GM21786 (cell line): Measurements from ENCODE around the gene MAPK8IP2.
"Not testable (repeated sequence)": the region's sequence is repeated elsewhere in the genome, so short reads cannot be mapped to it uniquely, and the experiment has no call there.

Experiments
- ATAC-seq: cut with Tn5 transposase; IDR thresholded peaks from one replicate; pipeline ENCODE4 v1.9.1; 2021; ENCODE audit not compliant: unreplicated experiment

MAPK8IP2 gene

GRCh38 chr22:50612528-50613221, 12.1 kb downstream of the MAPK8IP2 start:
- ATAC-seq, result no peak

- no peak for ATAC-seq
Observed at GRCh38 chr22:50613291-50613981, 12.8 kb downstream of the MAPK8IP2 start.

GRCh38 chr22:50614296-50614695, 13.7 kb downstream of the MAPK8IP2 start:
- ATAC-seq, result not testable (repeated sequence)

- ATAC-seq, result peak; percentile 58
Observed at GRCh38 chr22:50620593-50621355, 20.2 kb downstream of the MAPK8IP2 start.

- peak; percentile 49 for ATAC-seq
Observed at GRCh38 chr22:50621356-50621880, 20.8 kb downstream of the MAPK8IP2 start.

GRCh38 chr22:50621948-50622722, 21.5 kb downstream of the MAPK8IP2 start:
- ATAC-seq, result no peak

- no peak for ATAC-seq
Observed at GRCh38 chr22:50622723-50623327, 22.2 kb downstream of the MAPK8IP2 start.

GRCh38 chr22:50624347-50625130, 23.9 kb downstream of the MAPK8IP2 start:
- ATAC-seq, result no peak

- no peak for ATAC-seq
Observed at GRCh38 chr22:50625131-50625567, 24.6 kb downstream of the MAPK8IP2 start.

- no peak for ATAC-seq
Observed at GRCh38 chr22:50625568-50626313, 25.1 kb downstream of the MAPK8IP2 start.

- no peak for ATAC-seq
Observed at GRCh38 chr22:50626314-50626849, 25.8 kb downstream of the MAPK8IP2 start.

GRCh38 chr22:50626850-50627641, 26.5 kb downstream of the MAPK8IP2 start:
- no peak for ATAC-seq

- peak; percentile 62 for ATAC-seq
Observed at GRCh38 chr22:50627642-50628542, 27.3 kb downstream of the MAPK8IP2 start, which contains the start of gene ARSA. Gene ARSA (minus strand): TSS chr22:50628152. CDS start chr22:50627779, 373 bp downstream.

- ATAC-seq, result no peak
Observed at GRCh38 chr22:50628543-50629134, 28.0 kb downstream of the MAPK8IP2 start.

GRCh38 chr22:50630376-50630775, 29.8 kb downstream of the MAPK8IP2 start:
- no peak for ATAC-seq

- no peak for ATAC-seq
Observed at GRCh38 chr22:50633086-50633485, 32.5 kb downstream of the MAPK8IP2 start.
